Measurements from ENCODE around the gene PIGU.
A peak's percentile ranks its signal among the peaks of the same experiment; 100 is the strongest.

DNA sequence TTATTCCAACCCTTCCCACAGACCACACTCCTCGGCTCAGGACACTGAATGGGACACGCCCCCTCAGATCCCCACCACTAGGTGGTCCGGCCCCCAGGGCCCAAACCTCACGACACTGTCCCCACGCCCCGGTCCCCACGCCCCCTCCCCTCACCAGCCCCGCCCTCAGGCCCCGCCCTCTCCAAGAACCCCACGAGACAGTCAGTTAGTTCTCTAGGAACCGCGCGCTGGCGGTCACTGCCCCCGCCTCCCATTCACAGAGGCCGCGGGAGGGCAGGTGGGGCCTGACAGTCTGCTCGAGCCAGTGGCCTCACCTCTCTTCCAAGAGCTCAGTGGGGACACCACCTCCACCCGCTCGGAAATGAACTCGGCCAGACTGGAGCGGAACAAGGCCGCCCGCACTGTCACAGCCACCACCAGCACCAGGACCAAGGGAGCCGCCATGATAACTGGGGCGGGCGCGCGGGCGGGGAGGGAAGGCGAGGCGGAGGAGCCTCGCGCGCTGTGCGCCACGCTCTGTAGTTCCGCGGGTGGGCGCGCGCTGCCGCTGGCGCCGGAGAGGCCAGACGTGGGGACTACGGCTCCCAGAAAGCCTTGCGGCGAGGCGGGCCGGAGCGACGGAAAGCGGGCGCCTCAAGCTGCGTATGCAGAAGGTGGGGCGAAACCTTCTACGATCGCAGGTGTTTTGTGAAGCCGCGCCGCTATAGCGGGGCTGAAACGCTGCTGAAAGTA lies at the start of gene PIGU:
- TF ChIP-seq, protein P1, sequence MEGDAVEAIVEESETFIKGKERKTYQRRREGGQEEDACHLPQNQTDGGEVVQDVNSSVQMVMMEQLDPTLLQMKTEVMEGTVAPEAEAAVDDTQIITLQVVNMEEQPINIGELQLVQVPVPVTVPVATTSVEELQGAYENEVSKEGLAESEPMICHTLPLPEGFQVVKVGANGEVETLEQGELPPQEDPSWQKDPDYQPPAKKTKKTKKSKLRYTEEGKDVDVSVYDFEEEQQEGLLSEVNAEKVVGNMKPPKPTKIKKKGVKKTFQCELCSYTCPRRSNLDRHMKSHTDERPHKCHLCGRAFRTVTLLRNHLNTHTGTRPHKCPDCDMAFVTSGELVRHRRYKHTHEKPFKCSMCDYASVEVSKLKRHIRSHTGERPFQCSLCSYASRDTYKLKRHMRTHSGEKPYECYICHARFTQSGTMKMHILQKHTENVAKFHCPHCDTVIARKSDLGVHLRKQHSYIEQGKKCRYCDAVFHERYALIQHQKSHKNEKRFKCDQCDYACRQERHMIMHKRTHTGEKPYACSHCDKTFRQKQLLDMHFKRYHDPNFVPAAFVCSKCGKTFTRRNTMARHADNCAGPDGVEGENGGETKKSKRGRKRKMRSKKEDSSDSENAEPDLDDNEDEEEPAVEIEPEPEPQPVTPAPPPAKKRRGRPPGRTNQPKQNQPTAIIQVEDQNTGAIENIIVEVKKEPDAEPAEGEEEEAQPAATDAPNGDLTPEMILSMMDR (IDR thresholded peaks at IDR 0.05), result peak in 9 of 12 donors; percentile 14 to 52 (median 27)
- peak in 1 of 2 donors; percentile 51 for TF ChIP-seq POLR2A (IDR thresholded peaks at IDR 0.05)

Data from heart left ventricle (tissue), 13 donors.